Hepatocyte (in vitro differentiated cells): ENCODE data around the gene ATG16L1. TPM values are rescaled to one million over a fixed set of nuclear protein-coding genes. Genes with fewer than 3 reads are reported as not detected.

Source experiments
- DNase-seq: peaks from one replicate; pipeline ENCODE4 v3.0.0-alpha.2; 2016; ENCODE audit warnings: low spot score
- H2AFZ ChIP-seq: fragments of 200-600 bp; sonication (generic); 2 replicates; pipeline ENCODE4 v1.6.0; 2016; ENCODE audit warnings: antibody characterized with exemption, mild to moderate bottlenecking
- H3K27ac ChIP-seq: fragments of 200-600 bp; sonication (generic); 2 replicates; pipeline ENCODE4 v1.5.1; 2016; ENCODE audit warnings: mild to moderate bottlenecking
- H3K27me3 ChIP-seq: fragments of 200-600 bp; sonication (generic); 2 replicates; pipeline ENCODE4 v1.6.1; 2016
- H3K36me3 ChIP-seq: fragments of 200-600 bp; sonication (generic); replicated peaks from 2 replicates; pipeline ENCODE4 v1.5.1; 2016; ENCODE audit warnings: low read depth; ENCODE audit not compliant: insufficient read depth
- H3K4me1 ChIP-seq: fragments of 200-600 bp; sonication (generic); 2 replicates; pipeline ENCODE4 v1.5.1; 2016; ENCODE audit warnings: mild to moderate bottlenecking, moderate library complexity; ENCODE audit not compliant: insufficient read depth
- H3K4me2 ChIP-seq: fragments of 200-600 bp; sonication (generic); 2 replicates; pipeline ENCODE4 v1.6.0; 2016
- H3K4me3 ChIP-seq: fragments of 200-600 bp; sonication (generic); 2 replicates; pipeline ENCODE4 v1.5.1; 2016; ENCODE audit warnings: mild to moderate bottlenecking
- H3K79me2 ChIP-seq: fragments of 200-600 bp; sonication (generic); 2 replicates; pipeline ENCODE4 v1.6.0; 2017; ENCODE audit warnings: mild to moderate bottlenecking
- H3K9me2 ChIP-seq: fragments of 200-600 bp; sonication (generic); replicated peaks from 2 replicates; pipeline ENCODE4 v1.6.0; 2017; ENCODE audit warnings: mild to moderate bottlenecking; ENCODE audit not compliant: insufficient read depth
- H3K9me3 ChIP-seq: fragments of 200-600 bp; sonication (generic); 2 replicates; pipeline ENCODE4 v1.5.1; 2016; ENCODE audit warnings: low read depth, mild to moderate bottlenecking
- H4K20me1 ChIP-seq: fragments of 200-600 bp; sonication (generic); 2 replicates; pipeline ENCODE4 v1.6.0; 2016; ENCODE audit warnings: mild to moderate bottlenecking; ENCODE audit not compliant: insufficient read depth, poor library complexity, severe bottlenecking
- CTCF ChIP-seq: fragments of 200-600 bp; sonication (generic); IDR thresholded peaks from 2 replicates; pipeline ENCODE4 v1.5.1; 2016; ENCODE audit warnings: antibody characterized with exemption, mild to moderate bottlenecking; ENCODE audit not compliant: poor library complexity
- EZH2 ChIP-seq: fragments of 200-600 bp; sonication (generic); IDR thresholded peaks from 2 replicates; pipeline ENCODE4 v1.6.1; 2016; ENCODE audit warnings: antibody characterized with exemption, mild to moderate bottlenecking, borderline replicate concordance
- EZH2phosphoT487 ChIP-seq: fragments of 200-600 bp; sonication (generic); IDR thresholded peaks from one replicate; pipeline ENCODE4 v1.6.1; 2018; ENCODE audit warnings: antibody characterized with exemption, mild to moderate bottlenecking, low read depth, moderate library complexity; ENCODE audit not compliant: unreplicated experiment, severe bottlenecking
- WGBS: methylation state at CpG from one replicate; pipeline ENCODE4 v1.1.6; 2016; ENCODE audit warnings: low lambda C conversion rate; ENCODE audit errors: missing lambda C conversion rate; 5-methylcytosine and 5-hydroxymethylcytosine counted together
- polyA plus RNA-seq: library from polyadenylated mRNA; unstranded; fragments of >200 nt; fragmentation: Nextera tagmentation; extraction: Ambion mirVana; gene quantifications from 2 replicates; pipeline ENCODE4 v1.2.1, GENCODE V29; 2016
- total RNA-seq: library from RNA; depleted of rRNA; stranded (reverse); fragments of >200 nt; gene quantifications from 2 replicates; pipeline ENCODE4 v1.2.3, GENCODE V29; 2014

The ATG16L1 gene
- total and polyA plus RNA-seq, 2 experiments from 2014 or later = 15.7 to 28.2 TPM

- H3K36me3 ChIP-seq = no peaks in the 10 kb centered on the region
- no peaks in the 10 kb centered on the region for H3K9me2 ChIP-seq
- H3K4me1 ChIP-seq = no peaks in the 10 kb centered on the region
- no peaks in the 10 kb centered on the region for H3K9me3 ChIP-seq
- no peak for TF ChIP-seq EZH2phosphoT487
- no peak for TF ChIP-seq CTCF
- no peak for TF ChIP-seq EZH2
- no peaks in the 10 kb centered on the region for H3K79me2 ChIP-seq
- 78% methylated on average over 7 of the region's 7 CpGs for WGBS
- H3K4me2 ChIP-seq = no peak overlapping the region
- no peaks in the 10 kb centered on the region for H4K20me1 ChIP-seq
- no peak overlapping the region for H3K27ac ChIP-seq
- H3K4me3 ChIP-seq = no peak overlapping the region
- no peak overlapping the region for H2AFZ ChIP-seq
- no peaks in the 10 kb centered on the region for H3K27me3 ChIP-seq
- no peak for DNase-seq
These were observed 14.5 kb upstream of the ATG16L1 start for GRCh38 chr2:233236820-233237589.

DNA sequence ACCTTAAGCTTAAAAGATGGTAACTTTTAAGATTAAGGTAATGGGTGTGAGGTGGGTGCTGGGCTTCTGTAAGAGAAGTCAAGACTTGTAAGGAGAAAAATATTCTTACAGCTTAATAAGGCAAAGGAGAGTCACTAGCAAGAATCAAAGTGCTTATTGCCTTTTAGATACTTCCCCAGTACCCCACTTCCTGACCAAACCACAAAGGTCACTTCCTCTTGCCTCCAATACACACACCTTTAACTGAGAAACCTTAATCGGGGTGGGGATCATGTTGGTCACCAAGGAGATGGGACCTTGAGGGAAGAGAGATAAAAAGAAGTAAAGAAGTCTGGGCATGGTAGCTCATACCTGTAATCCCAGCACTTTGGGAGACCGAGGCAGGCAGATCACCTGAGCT, 10.6 kb upstream of the ATG16L1 start:
- 88% methylated on average over 2 of the region's 2 CpGs for WGBS

GRCh38 chr2:233241803-233242202, 9.7 kb upstream of the ATG16L1 start:
- no peaks in the 10 kb centered on the region for H3K79me2 ChIP-seq
- H3K36me3 ChIP-seq = no peaks in the 10 kb centered on the region
- no peak overlapping the region for H3K27ac ChIP-seq
- no peak overlapping the region for H3K4me3 ChIP-seq
- 93% methylated on average over 3 of the region's 3 CpGs for WGBS
- H4K20me1 ChIP-seq = no peaks in the 10 kb centered on the region
- no peaks in the 10 kb centered on the region for H3K9me3 ChIP-seq
- no peak overlapping the region for H3K4me2 ChIP-seq
- H2AFZ ChIP-seq = no peak overlapping the region
- DNase-seq = no peak
- no peaks in the 10 kb centered on the region for H3K9me2 ChIP-seq
- no peaks in the 10 kb centered on the region for H3K4me1 ChIP-seq
- H3K27me3 ChIP-seq = no peaks in the 10 kb centered on the region
- no peak for TF ChIP-seq EZH2

More for the DNA sequence above, 10.6 kb upstream of the ATG16L1 start:
- H3K27me3 ChIP-seq = no peaks in the 10 kb centered on the region
- no peak overlapping the region for H2AFZ ChIP-seq
- no peak for TF ChIP-seq EZH2
- no peak for TF ChIP-seq CTCF
- no peak for TF ChIP-seq EZH2phosphoT487
- no peaks in the 10 kb centered on the region for H3K4me1 ChIP-seq
- H3K9me2 ChIP-seq = no peaks in the 10 kb centered on the region
- no peaks in the 10 kb centered on the region for H3K9me3 ChIP-seq
- no peaks in the 10 kb centered on the region for H3K79me2 ChIP-seq
- H4K20me1 ChIP-seq = no peaks in the 10 kb centered on the region
- H3K4me2 ChIP-seq = no peak overlapping the region
- no peak for DNase-seq
- H3K27ac ChIP-seq = no peak overlapping the region
- H3K36me3 ChIP-seq = no peaks in the 10 kb centered on the region
- H3K4me3 ChIP-seq = no peak overlapping the region

GRCh38 chr2:233242231-233242927, 9.1 kb upstream of the ATG16L1 start:
- Histone ChIP-seq H3K4me1 (no peaks in the 10 kb centered on the region), H3K27me3 (no peaks in the 10 kb centered on the region), H3K27ac (no peak overlapping the region), H3K36me3 (no peaks in the 10 kb centered on the region), H3K9me2 (no peaks in the 10 kb centered on the region), H2AFZ (no peak overlapping the region), H3K79me2 (no peaks in the 10 kb centered on the region), H3K9me3 (no peaks in the 10 kb centered on the region), H4K20me1 (no peaks in the 10 kb centered on the region), H3K4me2 (no peak overlapping the region), H3K4me3 (no peak overlapping the region)
- TF ChIP-seq EZH2 (no peak), EZH2phosphoT487 (no peak), CTCF (no peak)
- WGBS = 85% methylated on average over 14 of the region's 14 CpGs
- DNase-seq = no peak
